NCI-H1436 (cell line): Measurements from ENCODE around the gene NEURL1.

Experiments
- DNase-seq: peaks from one replicate; lab custom pipeline; 2025; lab: John Stamatoyannopoulos, UW

The NEURL1 gene, protein sequence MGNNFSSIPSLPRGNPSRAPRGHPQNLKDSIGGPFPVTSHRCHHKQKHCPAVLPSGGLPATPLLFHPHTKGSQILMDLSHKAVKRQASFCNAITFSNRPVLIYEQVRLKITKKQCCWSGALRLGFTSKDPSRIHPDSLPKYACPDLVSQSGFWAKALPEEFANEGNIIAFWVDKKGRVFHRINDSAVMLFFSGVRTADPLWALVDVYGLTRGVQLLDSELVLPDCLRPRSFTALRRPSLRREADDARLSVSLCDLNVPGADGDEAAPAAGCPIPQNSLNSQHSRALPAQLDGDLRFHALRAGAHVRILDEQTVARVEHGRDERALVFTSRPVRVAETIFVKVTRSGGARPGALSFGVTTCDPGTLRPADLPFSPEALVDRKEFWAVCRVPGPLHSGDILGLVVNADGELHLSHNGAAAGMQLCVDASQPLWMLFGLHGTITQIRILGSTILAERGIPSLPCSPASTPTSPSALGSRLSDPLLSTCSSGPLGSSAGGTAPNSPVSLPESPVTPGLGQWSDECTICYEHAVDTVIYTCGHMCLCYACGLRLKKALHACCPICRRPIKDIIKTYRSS

DNA sequence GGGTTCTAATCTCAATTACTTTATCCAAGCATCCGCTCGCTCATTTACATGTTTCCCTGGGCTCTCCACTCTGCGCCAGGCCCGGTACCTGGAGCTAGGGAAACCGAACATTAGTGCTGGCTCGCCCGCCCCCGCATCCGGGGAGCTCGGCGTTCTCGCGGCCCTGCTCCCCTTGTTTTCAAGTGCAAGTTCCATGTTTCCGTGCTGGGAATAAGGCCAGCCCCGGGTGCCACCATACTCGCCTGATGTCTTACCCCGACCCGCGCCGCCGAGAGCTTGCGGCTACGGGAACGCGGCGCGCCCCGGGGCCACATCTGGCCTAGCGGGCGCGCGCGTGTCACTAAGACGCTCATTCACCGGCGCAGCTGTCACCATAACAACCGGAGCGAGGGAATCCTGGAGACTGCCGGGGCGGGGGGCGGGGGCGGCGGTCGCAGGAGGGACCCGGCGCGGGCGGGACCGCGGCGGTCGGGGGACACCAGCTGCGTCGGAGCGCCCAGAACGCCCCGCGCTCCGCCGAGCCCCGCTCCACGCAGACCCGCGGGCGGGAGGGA, at the start of gene NEURL1:
Gene NEURL1 (plus strand): TSS at position 344 of the 554 bp plus-strand sequence. CDS start 683 bp downstream, outside the sequence.
- DNase-seq: peak; percentile 34

DNA sequence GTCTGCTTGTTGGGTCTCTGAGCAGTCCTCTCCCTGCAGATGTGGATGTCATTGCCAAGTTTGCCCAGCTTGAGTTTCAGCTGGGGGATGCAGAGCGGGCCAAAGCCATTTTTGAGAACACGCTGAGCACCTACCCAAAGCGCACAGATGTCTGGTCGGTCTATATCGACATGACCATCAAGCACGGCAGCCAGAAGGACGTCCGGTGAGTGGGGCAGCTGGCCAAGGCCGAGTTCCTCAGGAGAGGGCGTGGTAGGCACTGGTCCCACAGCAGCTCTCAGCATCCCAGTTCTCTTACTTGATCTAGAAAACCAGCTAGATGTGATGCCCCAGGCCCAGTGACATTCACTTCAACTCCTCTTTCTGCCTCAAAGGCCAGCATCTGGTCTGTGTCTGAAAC, 49.0 kb upstream of the NEURL1 start:
- no peak for DNase-seq

DNA sequence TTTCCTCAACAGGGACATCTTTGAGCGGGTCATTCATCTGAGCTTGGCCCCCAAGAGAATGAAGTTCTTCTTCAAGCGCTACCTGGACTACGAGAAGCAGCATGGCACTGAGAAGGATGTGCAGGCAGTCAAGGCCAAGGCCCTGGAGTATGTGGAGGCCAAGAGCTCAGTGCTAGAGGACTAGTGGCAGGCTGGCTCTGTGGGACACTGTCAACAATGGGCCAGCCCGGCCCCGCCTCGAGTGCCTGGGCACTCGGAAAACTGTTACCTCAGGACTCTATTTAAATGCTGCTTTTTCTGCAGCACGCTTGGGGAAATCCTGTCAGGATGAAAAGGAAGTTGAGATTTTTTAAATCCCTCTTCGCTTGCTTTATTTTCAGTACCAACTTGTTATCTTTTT, 48.1 kb upstream of the NEURL1 start:
- DNase-seq: no peak

DNA sequence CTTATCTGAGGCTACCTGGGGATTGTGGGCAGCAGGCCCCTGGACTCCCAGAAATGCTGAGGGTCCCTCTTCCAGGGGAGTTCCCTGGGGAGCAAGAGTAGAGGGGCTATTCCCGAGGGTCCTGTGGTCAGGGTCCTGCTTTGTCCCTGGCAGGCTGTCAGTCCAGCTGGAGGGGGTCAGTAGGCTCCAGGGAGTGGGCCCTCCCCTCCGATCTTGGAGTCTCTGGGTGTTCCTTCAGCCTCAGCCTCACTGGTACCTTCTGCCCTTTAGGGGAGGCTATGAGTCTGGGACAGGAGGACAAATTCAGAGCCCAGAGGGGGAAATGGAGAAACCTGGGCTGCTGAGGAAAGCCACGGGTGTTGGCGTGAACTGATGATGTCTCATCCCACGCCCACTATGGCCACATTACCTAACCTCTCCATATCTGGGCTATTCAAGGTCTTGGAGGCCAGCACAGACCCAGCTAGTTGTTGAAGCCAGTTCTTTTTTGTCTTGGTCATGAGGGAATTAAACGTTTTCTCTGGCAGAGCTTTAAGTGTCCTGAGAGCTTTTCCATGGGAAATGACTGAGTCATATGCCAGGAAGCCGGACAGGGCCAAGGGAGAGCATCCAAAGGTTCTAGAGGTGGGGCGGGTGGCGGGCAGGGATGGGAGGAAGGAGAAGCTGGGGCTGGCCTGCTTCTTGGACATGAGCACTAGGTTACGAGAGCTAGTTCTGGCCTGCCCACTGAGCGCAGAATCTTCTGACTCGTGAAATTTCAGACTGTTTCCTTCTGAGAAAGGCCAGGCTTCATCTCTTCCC, 47.5 kb upstream of the NEURL1 start:
- DNase-seq: no peak

DNA sequence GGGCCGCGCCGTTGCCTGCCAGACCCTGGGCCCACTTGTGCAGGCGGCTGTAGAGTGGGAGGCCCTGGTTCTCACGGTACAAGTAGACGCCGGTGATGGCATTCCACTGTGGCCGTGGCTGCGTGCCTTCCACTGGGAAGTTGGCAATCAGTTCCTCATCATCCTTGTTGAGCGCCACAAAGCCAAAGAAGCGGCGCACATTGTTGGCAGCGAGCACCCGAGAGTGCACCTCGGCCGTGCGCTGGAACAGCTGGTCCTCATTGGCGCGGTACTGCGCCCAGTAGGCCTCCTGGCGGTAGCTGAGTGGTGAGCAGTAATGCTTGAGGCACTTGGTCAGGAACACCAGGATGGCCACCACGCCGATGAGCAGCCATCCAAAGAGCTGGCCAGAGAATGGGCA, 46.3 kb upstream of the NEURL1 start:
- DNase-seq: no peak

DNA sequence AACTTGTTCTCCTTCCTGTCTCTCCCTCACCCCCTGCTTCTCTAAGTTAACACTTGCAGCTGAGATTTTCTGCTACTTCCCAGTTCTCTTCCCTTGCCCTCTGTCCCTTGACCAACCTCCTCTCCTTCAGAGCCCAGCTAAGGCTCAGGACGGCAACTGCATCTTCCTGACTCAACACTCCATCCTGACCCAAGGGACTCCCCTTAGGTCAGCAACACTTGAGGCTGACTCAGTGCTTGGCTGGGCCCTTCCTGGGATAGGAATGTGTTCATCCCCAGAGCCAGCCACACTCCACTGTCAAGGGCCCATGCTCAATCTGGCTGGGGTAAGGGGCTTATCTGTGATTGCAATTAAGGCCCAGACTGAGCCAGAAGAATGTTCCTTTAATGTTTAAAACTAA, 44.8 kb upstream of the NEURL1 start:
- no peak for DNase-seq

DNA sequence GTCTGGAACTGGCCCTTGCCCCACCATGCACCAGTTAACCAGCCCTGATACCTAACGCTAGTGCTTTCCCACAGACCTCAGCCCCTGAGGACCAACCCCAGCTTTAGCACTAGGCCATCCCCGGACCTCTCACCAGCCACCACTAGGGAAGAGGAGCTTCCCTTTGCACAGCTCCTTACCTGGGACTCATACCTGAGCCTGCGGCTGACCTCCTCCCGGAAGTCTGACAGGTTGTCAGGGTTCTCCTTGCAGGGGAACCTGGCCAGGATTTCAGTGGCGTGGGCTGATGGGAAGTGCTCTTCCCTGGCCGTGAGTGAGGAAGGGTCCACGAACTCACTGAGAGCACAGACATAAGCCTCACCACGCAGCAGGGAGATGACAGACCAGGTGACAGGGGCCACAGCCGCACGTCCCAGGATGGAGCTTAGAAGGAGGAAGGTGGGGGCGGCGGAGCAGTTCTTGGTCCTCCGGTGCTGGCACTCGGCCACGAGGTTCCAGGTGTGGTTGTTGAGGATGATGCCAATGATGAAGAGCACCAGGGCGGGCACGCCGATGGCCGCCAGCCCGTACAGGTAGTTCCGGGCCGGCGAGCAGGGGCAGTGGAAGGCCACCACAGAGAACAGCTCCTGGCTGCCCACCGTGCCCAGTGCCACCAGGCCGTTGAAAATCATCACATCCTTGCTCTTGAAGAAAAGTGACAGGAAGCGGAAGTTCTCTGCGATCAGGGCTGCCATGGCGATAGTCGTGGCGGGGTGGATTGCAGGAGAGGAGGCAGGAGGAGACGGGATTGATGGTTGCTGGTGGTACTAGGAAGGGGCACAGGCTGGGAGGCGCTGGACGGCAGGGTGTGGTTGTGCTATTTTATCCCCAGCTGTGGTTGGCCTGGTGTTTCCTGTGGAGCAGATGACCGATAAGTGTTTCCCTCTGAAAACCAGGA, 44.0 kb upstream of the NEURL1 start:
- DNase-seq: no peak

DNA sequence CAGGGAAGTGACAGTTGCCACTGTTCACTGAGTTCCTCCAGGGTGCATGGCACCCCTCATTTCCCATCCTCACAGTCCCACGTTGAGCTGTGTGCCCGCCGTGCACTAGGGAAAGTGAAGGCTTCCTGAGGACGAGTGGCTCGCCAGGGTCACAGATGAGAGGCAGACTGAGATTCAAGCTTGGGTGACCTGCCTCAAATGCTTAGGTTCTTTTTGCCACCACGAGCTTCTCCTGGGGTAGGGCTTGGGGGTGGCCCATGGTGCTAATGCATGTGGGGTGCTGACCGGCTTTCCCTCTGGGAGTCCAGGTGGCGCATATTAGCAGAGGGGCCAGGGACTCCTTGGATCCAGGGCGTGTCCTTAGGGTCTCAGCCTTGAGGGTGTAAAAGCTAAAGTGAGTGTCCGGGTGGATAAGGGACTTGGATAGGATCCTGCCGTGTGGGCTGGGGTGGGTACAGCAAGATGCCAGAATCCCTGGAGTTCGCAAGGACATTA, 43.3 kb upstream of the NEURL1 start:
- no peak for DNase-seq

DNA sequence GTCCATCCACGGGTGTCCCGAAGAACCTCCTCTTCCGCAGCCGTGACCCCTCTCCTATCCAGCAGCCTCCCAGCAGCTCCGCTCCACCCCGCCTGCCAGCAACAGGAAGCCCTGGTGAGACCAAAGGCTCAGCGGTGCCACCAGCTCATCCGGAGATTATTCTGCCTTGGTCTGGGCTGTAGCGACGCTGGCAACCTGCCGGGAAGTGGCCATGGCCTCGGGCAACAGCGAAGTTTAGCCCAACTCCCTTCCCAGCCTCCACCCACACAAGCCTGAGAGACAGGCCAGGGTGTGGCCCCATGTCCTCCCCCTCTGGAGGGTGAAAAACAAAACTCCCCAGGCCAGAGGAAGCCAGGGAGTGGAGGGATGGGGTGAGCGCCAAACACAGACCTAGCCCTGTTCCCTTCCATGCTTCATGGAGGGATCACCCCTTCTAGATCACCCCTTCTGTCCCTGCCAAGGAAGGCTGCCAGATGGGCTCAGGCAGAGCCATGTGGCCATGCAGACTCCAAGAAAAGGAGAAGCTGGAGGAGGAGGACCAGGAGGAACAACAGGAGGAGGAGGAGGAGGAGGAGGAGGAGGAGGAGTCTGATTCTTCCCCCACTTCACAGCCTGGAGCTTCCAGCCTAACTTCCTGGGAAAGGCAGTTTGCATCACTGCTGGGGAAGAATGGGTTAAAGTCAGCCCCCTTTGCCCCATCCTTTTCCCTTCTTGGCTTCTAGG, 42.3 kb upstream of the NEURL1 start:
- no peak for DNase-seq

DNA sequence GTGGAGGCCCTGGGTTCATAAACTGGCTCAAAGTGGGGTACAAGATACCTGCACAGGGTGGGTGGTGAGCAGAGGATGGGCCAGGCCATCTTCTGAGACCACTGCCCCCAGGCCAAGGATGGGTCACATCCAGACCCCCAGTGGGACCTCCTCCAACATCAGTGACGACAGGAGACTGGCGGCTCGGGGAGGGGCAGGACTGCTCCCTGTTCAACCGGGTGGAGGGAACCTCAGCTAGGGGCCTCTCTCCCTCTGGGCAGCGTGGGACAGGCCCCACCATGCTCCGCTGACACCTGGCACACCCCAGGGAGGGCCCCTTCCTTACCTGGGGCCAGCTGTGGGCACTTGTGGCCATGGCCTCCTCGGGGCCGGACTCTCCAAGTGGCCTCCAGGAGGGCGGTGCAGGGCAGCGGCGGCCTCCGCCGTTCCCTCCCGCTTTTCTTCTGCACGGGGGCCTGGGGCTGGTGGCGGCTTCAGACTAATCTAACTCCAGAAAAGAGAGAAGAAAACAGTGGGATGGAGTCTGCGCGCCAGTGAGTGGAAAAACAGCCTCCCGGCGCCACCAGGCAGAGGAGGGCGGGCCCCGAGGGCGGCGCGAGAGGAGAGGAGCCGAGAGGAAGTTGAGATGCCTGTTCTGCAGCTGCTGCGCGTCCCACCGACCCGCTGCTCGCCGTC, 41.5 kb upstream of the NEURL1 start, which contains the start of gene CALHM2:
Gene CALHM2 (minus strand): TSS at position 540 of the 675 bp plus-strand sequence. CDS start 2,429 bp downstream, outside the sequence.
- DNase-seq: peak; percentile 20

DNA sequence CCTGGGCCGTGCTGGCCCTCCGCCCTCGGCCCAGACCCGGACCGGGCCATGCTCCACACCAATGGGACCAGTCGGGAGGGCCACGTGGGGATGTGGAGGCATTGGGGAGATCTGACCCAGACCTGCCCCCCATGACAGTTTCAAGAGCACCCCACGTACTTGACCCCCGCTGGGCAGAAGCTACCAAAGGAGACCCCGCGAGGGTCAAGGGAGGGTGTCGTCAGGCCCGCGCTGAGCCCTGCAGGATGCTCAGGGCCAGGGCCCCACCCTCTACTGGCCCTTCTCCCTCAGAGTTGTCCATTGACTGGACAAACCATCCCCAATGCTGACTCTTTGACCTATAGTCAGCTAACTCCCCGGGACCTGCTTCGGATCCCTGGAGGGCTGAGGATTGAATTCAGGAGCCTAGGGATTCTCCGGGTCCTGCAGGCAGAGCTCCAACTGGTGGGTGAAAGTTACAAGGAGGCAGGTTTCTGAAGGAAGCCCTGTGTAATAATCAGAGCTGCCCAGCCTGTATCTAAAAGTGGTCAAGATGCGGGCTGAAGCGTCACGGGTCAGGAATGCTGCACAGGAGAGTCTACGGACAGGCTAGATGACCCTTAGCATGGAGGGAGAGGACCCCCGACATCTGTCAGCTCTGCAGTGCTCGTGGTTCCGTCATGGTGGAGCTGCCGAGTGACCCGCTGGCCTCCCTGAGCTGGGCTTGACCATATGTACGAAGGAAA, 40.8 kb upstream of the NEURL1 start:
- no peak for DNase-seq

DNA sequence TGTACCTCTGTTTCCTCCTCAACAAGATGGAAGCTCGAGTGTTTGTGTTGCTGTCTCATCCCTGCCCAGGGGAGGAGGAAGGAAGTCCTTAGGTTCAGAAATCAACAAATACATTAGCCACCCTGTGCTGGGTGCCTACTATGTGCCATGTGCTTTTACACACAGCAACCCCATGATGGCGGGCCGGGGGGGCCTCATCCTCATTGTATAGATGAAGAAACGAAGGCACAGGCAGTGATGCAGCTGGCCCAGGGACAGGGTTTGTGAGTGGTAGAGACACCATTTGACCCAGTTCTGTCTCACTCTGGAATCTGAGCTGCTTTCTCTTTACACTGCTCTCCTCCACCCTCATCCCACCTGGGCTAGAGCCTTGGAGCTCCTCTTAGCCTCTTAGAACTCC, 39.5 kb upstream of the NEURL1 start:
- no peak for DNase-seq

DNA sequence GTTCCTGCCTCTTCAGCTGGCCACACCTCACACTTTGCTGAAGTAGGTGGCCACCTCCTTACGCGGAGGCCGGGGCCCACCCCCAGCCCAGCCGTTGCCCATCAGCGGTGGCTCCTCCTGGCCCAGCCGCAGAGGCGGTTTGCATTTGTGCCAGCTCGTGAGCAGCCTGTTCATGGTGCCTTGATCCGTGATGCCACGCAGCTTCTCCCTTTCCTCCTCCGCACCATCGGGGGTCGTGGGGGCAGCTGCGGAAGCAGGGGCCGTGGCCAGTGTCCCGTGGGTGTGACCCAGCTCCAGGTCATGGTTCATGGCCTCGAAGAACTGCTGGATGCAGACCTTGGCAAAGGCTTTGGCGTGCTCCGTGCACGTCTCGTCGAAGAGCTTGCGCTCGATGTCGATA, 38.3 kb upstream of the NEURL1 start:
- DNase-seq: no peak

DNA sequence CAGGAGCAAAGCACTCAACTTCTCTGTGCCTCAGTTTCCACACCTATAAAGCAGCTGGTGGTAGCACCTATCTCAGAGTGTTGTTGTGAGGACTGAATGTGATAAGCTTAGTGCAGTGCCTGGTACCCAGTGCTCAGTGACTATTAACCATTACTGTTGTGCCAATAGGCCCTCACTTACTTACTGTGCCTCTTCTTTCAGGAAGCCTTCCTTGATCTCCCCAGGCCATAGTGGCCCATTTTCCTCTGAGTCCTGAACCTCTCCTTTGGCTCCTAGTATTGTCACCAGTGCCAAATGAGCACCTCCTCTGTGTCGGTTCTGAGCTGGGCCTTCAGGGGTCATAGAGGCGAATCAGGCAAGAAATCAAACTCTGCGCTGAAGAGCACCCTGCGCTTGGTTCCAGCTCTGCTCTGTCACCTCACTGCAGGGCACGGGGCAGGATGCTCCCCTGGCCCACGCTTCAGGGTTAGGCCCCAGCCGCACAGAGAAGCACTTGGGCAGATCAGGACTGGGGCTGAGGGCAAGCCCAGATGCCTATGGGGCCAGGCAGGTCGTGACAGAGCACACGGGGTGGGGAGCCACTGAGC, 37.3 kb upstream of the NEURL1 start:
- no peak for DNase-seq

DNA sequence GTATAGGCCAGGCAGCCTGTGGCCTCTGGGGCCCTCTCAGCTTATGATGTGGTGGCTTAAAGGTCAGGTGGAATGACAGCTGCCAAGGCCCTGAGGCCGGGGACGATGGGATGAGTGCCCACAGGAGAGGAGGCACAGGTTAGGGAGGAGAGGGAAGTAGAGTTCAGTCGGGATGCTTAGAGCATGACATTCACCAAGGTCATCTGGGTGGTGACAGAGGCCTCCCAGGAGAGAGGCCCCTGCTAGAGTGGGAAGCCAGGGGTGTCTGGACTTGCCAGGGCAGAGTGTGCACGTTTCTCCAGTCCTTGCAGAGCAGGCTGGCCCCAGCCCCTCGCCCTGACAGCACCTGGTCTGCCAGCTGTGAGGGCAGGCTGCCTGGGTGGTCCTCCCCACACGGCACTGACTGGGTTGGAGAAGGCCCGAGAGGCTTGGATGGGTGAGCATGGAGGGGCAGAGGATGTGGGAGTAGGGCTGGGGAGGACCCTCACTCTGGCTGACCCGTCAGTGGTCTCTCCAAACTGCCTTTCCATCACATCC, 36.3 kb upstream of the NEURL1 start:
- DNase-seq: no peak

DNA sequence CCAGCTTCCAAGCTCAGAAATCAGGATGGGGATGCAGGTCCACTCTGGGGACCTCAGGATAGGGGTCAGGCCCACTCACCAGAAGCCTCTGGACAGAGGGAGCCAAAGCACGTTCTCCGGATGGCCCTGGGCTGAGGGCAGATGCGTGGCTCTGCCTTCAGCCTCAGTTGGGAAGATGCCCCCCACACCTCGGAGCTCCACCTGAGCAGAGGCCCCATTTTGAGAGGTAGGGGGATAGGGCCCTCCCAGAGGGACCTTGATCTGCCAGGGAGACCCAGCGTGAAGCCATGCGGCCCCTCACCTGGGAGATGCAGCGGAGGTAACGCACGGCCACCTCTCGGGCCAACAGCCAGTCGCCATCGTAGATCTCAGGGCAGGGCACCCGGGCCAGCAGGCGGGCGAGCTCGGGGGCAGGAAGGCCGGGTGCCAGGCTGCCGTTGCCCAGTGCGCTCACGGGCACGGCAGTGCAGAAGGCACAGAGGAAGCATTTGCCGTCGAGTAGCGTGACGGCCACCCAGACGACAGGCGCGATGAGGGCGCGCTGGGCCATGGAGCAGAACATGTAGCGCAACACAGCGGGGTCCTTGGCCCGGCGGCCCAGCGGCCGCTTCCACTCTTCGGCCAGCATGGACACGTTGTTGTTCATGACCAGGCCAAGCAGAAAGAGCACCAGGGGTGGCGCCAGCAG, 35.5 kb upstream of the NEURL1 start:
- no peak for DNase-seq

DNA sequence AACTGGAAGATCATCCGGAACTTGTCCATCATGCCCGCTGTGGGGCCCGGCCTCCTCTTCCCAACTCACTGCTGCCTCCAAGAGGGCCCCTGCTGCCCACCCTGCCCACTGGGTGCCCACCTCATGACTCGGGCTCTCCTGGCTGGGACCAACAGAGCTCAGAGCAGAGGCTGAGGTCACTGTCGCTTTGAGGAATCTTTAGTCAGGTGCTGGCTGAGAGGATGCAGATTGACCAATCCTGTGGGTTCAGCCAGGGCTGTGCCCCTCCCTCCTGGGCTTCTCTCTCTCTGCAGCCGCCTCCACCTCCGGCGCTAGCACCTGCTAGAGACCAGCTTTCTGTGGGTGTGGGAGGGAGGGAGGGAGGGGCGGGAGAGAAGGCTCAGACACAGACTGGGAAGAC, 34.8 kb upstream of the NEURL1 start, which contains the start of gene CALHM1:
Gene CALHM1 (minus strand): TSS at position 181 of the 400 bp plus-strand sequence. CDS start 149 bp downstream, at position 32.
- DNase-seq: peak; percentile 64

DNA sequence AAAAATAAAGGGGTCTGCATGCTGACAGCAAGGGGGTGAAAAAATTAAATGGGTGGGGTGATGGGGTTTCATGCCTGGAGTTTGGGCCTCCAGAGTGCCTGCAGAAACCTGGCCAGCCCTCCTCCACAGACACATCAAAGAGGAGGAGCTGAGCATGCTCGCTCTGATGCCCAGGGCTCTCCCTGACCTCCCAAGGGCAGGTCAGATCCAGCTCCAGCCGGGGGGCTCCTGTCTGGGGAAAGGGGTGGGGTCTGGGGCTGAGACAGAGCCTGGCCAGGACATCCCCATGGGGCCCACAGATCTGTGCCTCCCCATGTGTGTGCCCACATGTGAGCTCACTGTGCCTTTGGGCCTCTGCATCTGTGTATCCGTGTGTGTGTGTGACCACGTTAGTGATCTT, 33.9 kb upstream of the NEURL1 start:
- no peak for DNase-seq
